IPS-18c (cell line): ENCODE measurements around the gene UGT3A1.

Source experiments
- H3K4me3 ChIP-seq: 2 replicates; pipeline ENCODE4 v1.7.0; 2013; ENCODE audit warnings: low read depth, mild to moderate bottlenecking, low read length, moderate library complexity; ENCODE audit not compliant: insufficient read depth
- H3K9me3 ChIP-seq: one replicate; pipeline ENCODE4 v1.6.1; 2013; ENCODE audit warnings: mild to moderate bottlenecking, low read length, moderate library complexity; ENCODE audit not compliant: control insufficient read depth, insufficient read depth

The UGT3A1 gene

DNA sequence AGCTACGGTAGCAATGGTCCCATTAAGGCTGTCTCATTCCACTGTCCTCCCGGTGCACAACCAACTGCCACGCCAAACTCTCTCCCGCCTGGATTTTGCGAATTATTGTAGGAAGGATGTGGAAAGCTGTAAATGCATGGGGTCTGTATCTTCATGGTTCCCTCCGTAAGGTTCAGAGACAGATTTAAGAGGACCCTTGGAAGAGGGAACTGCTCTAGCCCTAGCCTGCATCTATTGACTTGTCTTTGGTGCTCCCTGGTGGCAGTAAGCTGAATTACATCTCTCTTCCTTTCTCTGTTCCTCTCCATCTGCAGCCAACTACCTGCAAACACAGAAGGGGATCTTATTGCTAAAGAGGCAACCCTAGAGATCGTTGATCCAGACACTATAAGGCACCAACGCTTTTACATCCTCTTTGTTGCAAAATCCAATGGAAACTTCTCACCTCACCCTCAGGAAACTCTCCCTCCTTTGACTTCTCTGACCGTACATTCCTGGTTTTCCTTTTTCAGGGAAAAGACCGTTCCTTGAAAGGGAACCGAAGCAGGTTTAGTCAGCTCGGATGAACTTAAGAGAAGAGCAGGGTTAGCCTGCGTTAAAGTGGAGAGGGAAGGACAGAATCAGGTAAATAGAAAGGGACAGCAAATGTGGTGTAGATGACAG, 64.7 kb downstream of the UGT3A1 start:
- no peak overlapping the region for H3K4me3 ChIP-seq
- no peaks in the 10 kb centered on the region for H3K9me3 ChIP-seq

DNA sequence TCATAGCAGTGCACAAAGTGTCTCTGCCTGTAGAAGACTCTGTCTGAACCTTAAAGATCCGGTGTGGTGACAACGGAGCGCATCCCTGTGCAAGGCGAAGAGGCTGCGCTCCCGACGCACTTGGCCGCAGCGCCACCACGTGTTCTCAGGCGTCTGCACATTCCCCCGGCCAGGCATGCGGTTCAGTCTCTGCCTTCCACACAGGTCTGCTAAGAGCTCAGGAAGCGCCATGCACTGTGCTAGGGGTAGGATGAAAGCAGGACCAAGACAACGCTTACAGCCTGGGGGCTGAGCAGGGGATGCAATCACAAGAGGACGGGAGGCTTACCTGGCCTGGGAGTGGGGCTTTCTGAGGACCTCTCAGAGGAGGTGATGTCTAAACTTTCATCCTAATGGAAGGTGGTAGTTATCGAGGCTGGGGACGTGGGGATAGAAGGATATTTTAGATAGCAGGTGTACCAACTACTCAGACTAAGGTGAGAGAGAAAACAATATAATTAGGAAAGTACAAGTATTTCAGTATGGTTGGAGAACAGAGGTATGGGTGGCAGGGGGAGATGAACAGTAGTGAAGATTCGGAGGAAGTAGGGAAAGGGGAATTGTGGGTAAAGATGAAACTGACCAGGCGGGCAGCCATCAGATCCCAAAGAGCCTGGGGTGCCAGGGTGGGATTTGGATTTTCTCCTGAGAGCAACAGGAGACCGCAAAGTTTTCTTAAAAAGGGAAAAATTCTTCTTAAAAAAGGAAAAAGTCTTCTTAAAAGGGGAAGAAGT, 66.1 kb downstream of the UGT3A1 start:
- Histone ChIP-seq H3K4me3 (no peak overlapping the region), H3K9me3 (no peaks in the 10 kb centered on the region)

DNA sequence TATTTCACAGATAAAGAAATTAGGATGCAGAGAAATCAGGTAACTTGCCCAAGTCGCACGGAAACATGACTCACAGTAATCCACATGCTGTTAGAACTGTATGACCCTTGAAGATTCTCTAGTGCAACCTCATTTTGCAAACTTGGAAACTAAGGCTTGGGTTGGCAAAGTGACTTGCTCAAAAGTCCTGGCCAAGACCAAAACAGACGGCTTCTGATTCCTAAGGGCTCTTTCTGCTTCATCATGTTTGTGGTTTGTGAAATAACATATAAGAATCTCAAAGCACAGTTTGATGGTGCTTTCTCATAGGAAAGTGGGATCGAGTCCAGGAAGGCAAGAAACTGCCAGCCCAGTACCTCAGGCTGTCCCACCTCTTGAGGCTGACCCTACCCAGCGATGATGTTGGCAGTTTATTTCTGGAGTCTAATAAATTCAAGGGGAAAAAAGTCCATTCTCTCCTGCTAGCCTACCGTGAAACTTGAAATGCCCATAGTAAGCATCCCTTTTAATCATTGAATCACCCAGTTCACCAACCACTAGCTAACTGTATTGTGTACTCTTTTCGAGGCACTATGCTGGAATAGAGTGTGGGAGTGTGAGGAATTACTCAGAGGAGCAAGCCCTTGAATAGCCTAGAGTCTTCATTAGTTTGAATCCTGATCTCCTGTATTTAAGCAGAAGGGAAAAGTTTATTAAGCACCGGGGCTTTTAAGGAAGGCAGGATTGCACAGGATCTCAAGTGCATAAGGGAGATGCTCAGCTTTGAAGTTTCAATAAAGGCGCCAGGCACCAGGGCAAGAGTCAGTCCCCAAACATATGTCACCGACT, 66.9 kb downstream of the UGT3A1 start:
- no peaks in the 10 kb centered on the region for H3K9me3 ChIP-seq
- no peak overlapping the region for H3K4me3 ChIP-seq

DNA sequence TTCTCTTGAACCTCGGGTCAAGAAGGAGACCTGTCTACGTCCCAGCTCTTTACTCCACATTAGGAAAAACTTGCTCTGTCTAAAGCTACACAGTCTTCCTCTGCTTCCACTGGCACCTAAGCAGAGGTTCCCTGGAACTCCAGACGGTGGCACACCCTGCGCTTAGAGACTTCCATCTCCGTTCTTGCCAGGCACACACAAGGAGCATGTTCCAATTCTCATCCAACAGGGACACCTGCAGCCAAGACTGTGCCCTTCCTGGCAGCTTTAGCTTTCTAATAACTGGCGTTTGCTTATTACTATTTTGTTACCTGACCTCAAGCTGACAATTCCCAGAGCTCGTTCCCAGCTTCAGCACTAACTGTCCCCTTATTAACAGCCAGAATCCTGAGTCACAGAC, 68.7 kb downstream of the UGT3A1 start:
- no peak overlapping the region for H3K4me3 ChIP-seq
- H3K9me3 ChIP-seq = no peaks in the 10 kb centered on the region

DNA sequence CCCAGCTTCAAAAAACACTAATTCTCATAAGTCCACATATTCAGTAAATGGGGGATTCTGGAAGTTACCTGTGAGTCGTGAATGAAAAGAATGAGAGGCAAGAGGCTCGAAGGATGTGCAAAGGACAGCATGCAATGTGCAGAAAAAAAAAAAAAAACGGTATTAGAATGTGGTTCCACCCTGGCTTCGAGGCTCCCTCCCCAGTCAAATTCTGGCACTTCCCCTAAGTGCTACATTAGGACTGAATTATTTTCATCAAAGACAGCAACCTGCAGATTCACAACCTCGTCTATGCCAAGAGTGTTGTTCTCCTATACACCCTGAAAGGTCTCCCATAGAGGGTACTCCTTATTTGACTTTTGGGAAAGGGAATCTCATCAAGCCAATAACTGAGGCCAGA, 69.3 kb downstream of the UGT3A1 start:
- H3K9me3 ChIP-seq = no peaks in the 10 kb centered on the region
- no peak overlapping the region for H3K4me3 ChIP-seq

DNA sequence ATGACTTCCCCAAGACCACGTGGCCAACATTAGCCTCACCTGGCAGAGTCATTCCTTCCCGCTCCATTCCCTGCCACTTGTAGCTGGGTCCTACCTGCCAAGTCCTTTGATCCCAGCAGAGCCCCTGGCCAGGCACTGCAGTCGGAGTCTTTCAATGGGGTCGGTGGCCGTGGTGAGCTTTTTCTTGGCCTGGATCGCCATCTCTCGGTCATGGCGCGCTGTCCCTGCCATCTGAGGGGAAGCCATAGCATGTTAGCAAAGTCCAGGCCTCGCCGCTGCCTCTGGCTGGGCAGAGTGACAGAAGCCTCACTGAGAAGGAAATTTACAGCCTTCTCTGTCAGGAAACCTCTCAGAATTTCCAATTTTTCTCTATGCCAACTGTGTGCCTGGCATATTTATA, 70.3 kb downstream of the UGT3A1 start:
- no peak overlapping the region for H3K4me3 ChIP-seq

DNA sequence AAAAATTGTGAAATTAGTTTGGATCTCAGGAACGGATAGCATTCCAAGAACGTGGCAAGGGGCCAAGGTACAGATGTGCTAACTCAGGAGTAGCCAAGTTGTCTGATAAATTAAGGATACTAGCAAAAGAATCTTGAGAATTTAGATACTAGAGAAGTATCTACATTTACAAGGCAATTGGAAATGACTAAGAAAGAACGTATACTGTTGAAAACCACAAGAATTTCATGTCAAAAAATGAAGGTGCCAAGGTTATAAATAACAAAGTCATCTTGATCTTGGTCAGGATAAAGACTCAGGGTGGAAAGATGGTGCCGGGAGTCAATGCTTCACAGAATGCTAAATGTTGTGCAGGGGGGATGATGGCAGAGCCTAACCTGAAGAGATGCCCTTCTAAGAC, 72.0 kb downstream of the UGT3A1 start:
- H3K9me3 ChIP-seq = no peaks in the 10 kb centered on the region
- no peak overlapping the region for H3K4me3 ChIP-seq

More for the DNA sequence above, 70.3 kb downstream of the UGT3A1 start:
- H3K9me3 ChIP-seq = no peaks in the 10 kb centered on the region

DNA sequence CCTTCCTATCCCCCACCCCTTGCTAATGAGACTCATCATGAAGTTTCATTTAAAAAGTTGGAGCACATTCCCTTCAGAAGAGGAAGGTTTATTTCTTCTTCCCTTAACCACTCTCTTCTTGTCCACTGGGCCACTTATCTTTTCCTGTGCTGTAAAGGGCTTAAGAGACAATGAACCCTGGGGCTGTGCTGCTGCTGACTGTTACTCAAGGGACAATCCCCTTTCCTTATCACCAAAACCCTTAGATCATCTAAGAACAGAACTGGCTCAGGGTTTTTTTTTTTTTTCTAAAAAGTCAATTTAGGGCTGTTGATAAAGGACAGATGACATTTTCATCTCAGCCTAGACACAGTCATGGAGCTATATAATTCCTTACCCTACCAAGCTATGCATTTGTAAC, 82.4 kb downstream of the UGT3A1 start:
- Histone ChIP-seq H3K9me3 (peaks cover 2% of the 10 kb centered on the region), H3K4me3 (no peak overlapping the region)

DNA sequence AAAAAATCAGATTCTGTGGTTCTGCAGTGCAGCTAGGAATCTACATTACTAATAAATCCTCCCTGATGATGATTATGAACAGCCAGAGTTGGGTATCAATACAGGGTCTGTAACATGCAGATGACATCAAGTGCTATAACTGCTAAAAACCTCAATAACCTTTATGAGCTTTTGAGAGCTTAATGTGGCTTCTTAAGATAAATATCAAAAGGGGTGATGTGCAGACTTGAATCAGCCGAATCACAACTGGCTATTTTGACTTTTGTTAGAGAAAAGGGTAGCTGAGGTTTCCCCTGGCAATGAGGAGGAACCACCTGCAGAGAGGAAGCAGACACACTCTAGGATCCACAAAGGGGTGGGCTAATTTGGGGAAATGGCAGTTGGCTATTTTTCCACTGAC, 83.0 kb downstream of the UGT3A1 start:
- H3K9me3 ChIP-seq = peaks cover 2% of the 10 kb centered on the region
- H3K4me3 ChIP-seq = no peak overlapping the region

DNA sequence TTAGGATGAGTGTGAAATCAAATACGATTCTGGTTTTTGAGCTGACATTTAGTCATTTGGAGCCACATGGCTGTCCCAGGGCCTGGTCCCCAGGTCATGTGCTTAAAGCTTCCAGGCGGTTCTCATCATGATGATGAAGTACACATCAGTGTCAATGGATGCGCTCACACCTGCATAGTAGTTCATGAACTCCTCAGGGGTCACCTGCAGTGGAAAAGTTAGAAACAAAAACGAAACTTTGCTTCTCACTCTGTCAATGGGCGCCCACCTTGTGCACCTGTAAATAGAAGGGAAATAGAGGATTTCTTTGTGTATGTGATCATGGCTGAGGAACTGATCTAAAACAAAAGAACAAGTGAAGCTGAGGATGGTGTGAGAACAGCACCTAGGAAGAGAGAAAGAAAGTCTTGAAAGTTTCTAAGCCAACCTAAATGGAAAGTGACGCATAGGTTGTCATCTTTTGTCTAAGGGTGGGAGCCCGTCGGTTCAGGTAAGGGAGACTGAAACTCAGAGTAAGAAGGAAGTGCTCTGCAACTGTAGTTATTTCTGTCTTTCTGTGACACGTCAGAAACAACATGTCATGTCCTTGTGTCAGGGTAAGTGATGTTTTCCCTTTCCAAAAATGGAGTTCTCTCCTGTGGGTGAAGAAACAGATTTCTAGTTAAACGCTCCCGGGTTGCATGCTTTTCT, 86.6 kb downstream of the UGT3A1 start:
- no peak overlapping the region for H3K4me3 ChIP-seq
- no peaks in the 10 kb centered on the region for H3K9me3 ChIP-seq

DNA sequence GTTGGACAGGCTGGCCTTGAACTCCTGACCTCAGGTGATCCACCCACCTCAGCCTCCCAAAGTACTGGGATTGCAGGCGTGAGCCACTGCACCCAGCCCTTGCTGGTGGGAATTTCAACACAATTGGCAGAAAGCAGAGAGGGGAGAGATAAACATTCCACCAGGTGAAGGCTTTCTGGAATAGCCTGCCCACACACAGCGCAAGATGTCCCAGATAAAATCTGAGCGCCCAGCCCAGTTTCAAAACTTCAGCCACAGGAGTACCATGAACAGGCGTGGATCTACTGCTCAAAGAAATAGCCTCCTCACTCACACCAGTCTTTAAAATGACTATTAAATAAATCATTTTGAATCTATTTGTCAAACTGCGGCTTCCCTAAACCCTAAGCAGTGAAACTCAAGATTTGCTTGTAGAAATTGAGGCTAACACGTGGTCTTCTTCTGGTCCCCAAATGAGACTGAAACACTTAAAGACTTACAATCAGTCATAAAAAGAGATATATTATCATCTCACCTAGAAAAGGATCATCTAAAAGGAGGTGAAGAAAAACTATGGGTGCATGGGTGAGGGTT, 87.5 kb downstream of the UGT3A1 start:
- no peaks in the 10 kb centered on the region for H3K9me3 ChIP-seq
- H3K4me3 ChIP-seq = no peak overlapping the region

DNA sequence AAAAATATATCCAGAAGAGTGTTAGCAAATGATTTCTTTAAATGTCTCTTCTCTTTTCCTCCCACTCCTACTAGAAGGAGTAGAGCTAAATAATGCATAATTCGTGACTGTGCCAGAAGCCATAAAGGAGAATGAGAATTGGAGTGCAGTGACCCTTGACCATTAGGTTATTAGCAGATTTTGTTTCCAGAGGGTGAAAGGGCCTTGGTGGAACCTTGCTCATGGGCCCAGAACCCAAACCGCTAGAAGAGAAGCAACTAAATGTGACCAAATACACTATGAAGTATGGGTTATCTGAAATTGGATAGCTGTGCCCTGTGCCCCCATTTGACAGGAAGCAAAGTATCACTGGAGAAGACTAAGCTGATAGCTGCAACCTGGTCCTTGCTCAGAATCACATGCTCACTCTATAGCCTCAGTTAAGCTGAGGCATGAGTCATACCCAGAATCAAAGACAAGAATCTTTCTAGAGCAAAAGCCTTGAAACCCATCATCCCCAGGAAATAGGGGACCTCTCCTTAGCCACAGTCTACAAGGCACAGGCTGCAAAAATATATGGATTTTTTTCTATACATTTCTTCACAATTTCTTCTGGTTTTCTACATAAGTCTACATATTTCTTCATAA, 89.0 kb downstream of the UGT3A1 start:
- H3K4me3 ChIP-seq = no peak overlapping the region
- no peaks in the 10 kb centered on the region for H3K9me3 ChIP-seq
